K562 (cell line): ENCODE measurements around the gene DHRS12. TPM values are rescaled to one million over a fixed set of nuclear protein-coding genes. Genes with fewer than 3 reads are reported as not detected.

Experiments used
- ARID3B ChIP-seq: fragments of 250-450 bp; sonication (Bioruptor Pico); IDR thresholded peaks from 2 replicates; pipeline ENCODE4 v1.4.0; 2020; ENCODE audit warnings: borderline replicate concordance
- CBX3 ChIP-seq, 2 experiments: IDR thresholded peaks; 1 replicate in 1 of 2; 2 replicates in 1 of 2; pipeline ENCODE4 v1.6.1; 2012; ENCODE audit warnings: inconsistent platforms in 2 of 2, low read length in 2 of 2, borderline replicate concordance in 1 of 2, control low read depth in 1 of 2
- CBX5 ChIP-seq: IDR thresholded peaks from 2 replicates; pipeline ENCODE4 v1.6.1; 2014; ENCODE audit warnings: low read depth, borderline replicate concordance
- CREBBP ChIP-seq: IDR thresholded peaks from one replicate; pipeline ENCODE4 v1.6.1; 2012; ENCODE audit warnings: low read depth, mild to moderate bottlenecking, control low read depth, inconsistent platforms, low read length
- EHMT2 ChIP-seq: fragments of 450-650 bp; IDR thresholded peaks from 2 replicates; pipeline ENCODE4 v1.6.1; 2018; ENCODE audit warnings: antibody characterized with exemption
- HLTF ChIP-seq: fragments of 450-650 bp; IDR thresholded peaks from 2 replicates; pipeline ENCODE4 v1.6.1; 2016
- LCOR ChIP-seq: sonication (generic); formaldehyde crosslinking; IDR thresholded peaks from 2 replicates; pipeline ENCODE4 v1.8.0; 2022; ENCODE audit warnings: mild to moderate bottlenecking, missing genetic modification reagents
- MECOM ChIP-seq: fragments of 250-450 bp; sonication (Bioruptor Pico); IDR thresholded peaks from 2 replicates; pipeline ENCODE4 v1.8.0; 2022; ENCODE audit warnings: inconsistent platforms
- MEF2A ChIP-seq: IDR thresholded peaks from 2 replicates; pipeline ENCODE4 v1.6.1; 2011; ENCODE audit warnings: low read depth, mild to moderate bottlenecking, low read length, moderate library complexity; ENCODE audit not compliant: control insufficient read depth
- RBM22 ChIP-seq: fragments of 200-400 bp; formaldehyde crosslinking; IDR thresholded peaks from 2 replicates; pipeline ENCODE4 v1.6.1; 2018; ENCODE audit warnings: low read length, low read depth; ENCODE audit not compliant: poor library complexity, severe bottlenecking
- TRIM28 ChIP-seq: fragments of 450-650 bp; IDR thresholded peaks from 2 replicates; pipeline ENCODE4 v1.6.1; 2017
- ZNF12 ChIP-seq: sonication (generic); formaldehyde crosslinking; IDR thresholded peaks from 2 replicates; pipeline ENCODE4 v1.4.0; 2020; ENCODE audit warnings: mild to moderate bottlenecking, missing genetic modification reagents
- ZNF583 ChIP-seq: fragments of 250-450 bp; sonication (Bioruptor Pico); IDR thresholded peaks from 2 replicates; pipeline ENCODE4 v1.4.0; 2020
- polyA plus RNA-seq, 8 experiments: library from polyadenylated mRNA; depleted of rRNA in 4 of 8; stranded (reverse) in 5 of 8; unstranded in 3 of 8; fragments of >200 nt; fragmentation: Nextera tagmentation in 2 of 8; fragmentation: Illumina TruSeq in 1 of 8; extraction: Ambion mirVana in 2 of 8; extraction: Trizol in 1 of 8; gene quantifications; 2 replicates each; pipeline versions ENCODE4 v1.2.1 to v1.2.3, GENCODE V29; 2011 to 2014; ENCODE audit warnings: inconsistent platforms in 1 of 8, missing spikeins in 1 of 8
- total RNA-seq, 7 experiments: library from RNA; depleted of rRNA in 6 of 7; stranded (reverse); fragments of >200 nt in 6 of 7; fragmentation: Illumina TruSeq in 2 of 7; extraction: Trizol in 2 of 7; gene quantifications; 2 replicates each; pipeline versions ENCODE4 v1.2.1 to v1.2.3, GENCODE V29; 2011 to 2021; ENCODE audit warnings: low replicate concordance in 1 of 7
- TF ChIP-seq, protein P1 (sequence below): fragments of 250-450 bp; sonication (Bioruptor Pico); IDR thresholded peaks from 2 replicates; pipeline ENCODE4 v1.5.0; 2020; ENCODE audit warnings: mild to moderate bottlenecking, borderline replicate concordance
- TF ChIP-seq, protein P2 (sequence below): sonication (generic); formaldehyde crosslinking; IDR thresholded peaks from 2 replicates; pipeline ENCODE4 v1.4.0; 2020; ENCODE audit warnings: mild to moderate bottlenecking, missing genetic modification reagents
- TF ChIP-seq, protein P3 (sequence below), 3 experiments: IDR thresholded peaks in 2 of 3; conservative IDR thresholded peaks in 1 of 3; 2 replicates each; pipeline ENCODE4 v1.5.1; 2011 to 2012; ENCODE audit warnings: low read length in 3 of 3, mild to moderate bottlenecking in 3 of 3, control low read depth in 2 of 3, improper control_type of control experiment in 1 of 3, inconsistent platforms in 1 of 3, low read depth in 1 of 3, mixed read lengths in 1 of 3, moderate library complexity in 1 of 3; ENCODE audit not compliant: insufficient read depth in 2 of 3
- TF ChIP-seq, protein P4 (sequence below): fragments of 450-650 bp; formaldehyde crosslinking; conservative IDR thresholded peaks from 2 replicates; pipeline ENCODE4 v1.4.0; 2022; ENCODE audit warnings: mild to moderate bottlenecking, missing genetic modification characterization

Gene DHRS12
- total and polyA plus RNA-seq, 9 of the 15 experiments (the other 6 are each of a cell fraction or from before 2014, with no cell fraction given) = 0.62 to 2.7 (median 0.98) TPM

- TF ChIP-seq, protein P1, sequence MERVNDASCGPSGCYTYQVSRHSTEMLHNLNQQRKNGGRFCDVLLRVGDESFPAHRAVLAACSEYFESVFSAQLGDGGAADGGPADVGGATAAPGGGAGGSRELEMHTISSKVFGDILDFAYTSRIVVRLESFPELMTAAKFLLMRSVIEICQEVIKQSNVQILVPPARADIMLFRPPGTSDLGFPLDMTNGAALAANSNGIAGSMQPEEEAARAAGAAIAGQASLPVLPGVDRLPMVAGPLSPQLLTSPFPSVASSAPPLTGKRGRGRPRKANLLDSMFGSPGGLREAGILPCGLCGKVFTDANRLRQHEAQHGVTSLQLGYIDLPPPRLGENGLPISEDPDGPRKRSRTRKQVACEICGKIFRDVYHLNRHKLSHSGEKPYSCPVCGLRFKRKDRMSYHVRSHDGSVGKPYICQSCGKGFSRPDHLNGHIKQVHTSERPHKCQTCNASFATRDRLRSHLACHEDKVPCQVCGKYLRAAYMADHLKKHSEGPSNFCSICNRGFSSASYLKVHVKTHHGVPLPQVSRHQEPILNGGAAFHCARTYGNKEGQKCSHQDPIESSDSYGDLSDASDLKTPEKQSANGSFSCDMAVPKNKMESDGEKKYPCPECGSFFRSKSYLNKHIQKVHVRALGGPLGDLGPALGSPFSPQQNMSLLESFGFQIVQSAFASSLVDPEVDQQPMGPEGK = no peak
- TF ChIP-seq ZNF12 (CRISPR knock-in tag) (no peak), RBM22 (no peak), ZNF583 (CRISPR knock-in tag) (no peak), CREBBP (no peak), CBX3 (IDR thresholded peaks at IDR 0.05; ENCODE audit: borderline replicate concordance in 1 of 2, low read length in 2 of 2) (peak in 1 of 2 experiments; percentile 93; a peak in 2 of 3 replicates), MECOM (no peak), TRIM28 (peak; percentile 78), ARID3B (CRISPR knock-in tag) (no peak), HLTF (no peak), MEF2A (no peak), LCOR (CRISPR knock-in tag) (no peak), CBX5 (peak; percentile 82; the same call in 1 of the 2 replicates), EHMT2 (no peak)
- TF ChIP-seq, protein P2, sequence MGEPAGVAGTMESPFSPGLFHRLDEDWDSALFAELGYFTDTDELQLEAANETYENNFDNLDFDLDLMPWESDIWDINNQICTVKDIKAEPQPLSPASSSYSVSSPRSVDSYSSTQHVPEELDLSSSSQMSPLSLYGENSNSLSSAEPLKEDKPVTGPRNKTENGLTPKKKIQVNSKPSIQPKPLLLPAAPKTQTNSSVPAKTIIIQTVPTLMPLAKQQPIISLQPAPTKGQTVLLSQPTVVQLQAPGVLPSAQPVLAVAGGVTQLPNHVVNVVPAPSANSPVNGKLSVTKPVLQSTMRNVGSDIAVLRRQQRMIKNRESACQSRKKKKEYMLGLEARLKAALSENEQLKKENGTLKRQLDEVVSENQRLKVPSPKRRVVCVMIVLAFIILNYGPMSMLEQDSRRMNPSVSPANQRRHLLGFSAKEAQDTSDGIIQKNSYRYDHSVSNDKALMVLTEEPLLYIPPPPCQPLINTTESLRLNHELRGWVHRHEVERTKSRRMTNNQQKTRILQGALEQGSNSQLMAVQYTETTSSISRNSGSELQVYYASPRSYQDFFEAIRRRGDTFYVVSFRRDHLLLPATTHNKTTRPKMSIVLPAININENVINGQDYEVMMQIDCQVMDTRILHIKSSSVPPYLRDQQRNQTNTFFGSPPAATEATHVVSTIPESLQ (CRISPR knock-in tag) = no peak
- TF ChIP-seq, protein P3, sequence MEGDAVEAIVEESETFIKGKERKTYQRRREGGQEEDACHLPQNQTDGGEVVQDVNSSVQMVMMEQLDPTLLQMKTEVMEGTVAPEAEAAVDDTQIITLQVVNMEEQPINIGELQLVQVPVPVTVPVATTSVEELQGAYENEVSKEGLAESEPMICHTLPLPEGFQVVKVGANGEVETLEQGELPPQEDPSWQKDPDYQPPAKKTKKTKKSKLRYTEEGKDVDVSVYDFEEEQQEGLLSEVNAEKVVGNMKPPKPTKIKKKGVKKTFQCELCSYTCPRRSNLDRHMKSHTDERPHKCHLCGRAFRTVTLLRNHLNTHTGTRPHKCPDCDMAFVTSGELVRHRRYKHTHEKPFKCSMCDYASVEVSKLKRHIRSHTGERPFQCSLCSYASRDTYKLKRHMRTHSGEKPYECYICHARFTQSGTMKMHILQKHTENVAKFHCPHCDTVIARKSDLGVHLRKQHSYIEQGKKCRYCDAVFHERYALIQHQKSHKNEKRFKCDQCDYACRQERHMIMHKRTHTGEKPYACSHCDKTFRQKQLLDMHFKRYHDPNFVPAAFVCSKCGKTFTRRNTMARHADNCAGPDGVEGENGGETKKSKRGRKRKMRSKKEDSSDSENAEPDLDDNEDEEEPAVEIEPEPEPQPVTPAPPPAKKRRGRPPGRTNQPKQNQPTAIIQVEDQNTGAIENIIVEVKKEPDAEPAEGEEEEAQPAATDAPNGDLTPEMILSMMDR (IDR thresholded peaks at IDR 0.05 in 2 of 3, conservative IDR thresholded peaks at IDR 0.05 in 1 of 3; ENCODE audit: insufficient read depth in 2 of 3, low read depth in 1 of 3, low read length in 3 of 3) = no peak
- TF ChIP-seq, protein P4, sequence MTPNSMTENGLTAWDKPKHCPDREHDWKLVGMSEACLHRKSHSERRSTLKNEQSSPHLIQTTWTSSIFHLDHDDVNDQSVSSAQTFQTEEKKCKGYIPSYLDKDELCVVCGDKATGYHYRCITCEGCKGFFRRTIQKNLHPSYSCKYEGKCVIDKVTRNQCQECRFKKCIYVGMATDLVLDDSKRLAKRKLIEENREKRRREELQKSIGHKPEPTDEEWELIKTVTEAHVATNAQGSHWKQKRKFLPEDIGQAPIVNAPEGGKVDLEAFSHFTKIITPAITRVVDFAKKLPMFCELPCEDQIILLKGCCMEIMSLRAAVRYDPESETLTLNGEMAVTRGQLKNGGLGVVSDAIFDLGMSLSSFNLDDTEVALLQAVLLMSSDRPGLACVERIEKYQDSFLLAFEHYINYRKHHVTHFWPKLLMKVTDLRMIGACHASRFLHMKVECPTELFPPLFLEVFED (CRISPR knock-in tag) = no peak
Observed at GRCh38 chr13:51747438-51748434, 56.2 kb downstream of the DHRS12 start (continued).
